ENCODE data around the gene RNF224. TPM values are rescaled to one million over a fixed set of nuclear protein-coding genes. Genes with fewer than 3 reads are reported as not detected.

The RNF224 gene
- total RNA-seq, 4 donors from 2014 or later = 1.2 to 5.2 (median 3.0) TPM

- no peaks in the 10 kb centered on the region for H3K9me3 ChIP-seq
- H3K4me3 ChIP-seq = no peak overlapping the region
- H3K27ac ChIP-seq = no peak overlapping the region
- no peak for DNase-seq
- peaks cover 4 to 18% (median 7%) of the 10 kb centered on the region in 3 donors for H3K36me3 ChIP-seq
- TF ChIP-seq, protein P1, sequence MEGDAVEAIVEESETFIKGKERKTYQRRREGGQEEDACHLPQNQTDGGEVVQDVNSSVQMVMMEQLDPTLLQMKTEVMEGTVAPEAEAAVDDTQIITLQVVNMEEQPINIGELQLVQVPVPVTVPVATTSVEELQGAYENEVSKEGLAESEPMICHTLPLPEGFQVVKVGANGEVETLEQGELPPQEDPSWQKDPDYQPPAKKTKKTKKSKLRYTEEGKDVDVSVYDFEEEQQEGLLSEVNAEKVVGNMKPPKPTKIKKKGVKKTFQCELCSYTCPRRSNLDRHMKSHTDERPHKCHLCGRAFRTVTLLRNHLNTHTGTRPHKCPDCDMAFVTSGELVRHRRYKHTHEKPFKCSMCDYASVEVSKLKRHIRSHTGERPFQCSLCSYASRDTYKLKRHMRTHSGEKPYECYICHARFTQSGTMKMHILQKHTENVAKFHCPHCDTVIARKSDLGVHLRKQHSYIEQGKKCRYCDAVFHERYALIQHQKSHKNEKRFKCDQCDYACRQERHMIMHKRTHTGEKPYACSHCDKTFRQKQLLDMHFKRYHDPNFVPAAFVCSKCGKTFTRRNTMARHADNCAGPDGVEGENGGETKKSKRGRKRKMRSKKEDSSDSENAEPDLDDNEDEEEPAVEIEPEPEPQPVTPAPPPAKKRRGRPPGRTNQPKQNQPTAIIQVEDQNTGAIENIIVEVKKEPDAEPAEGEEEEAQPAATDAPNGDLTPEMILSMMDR (IDR thresholded peaks at IDR 0.05) = no peak
- TF ChIP-seq POLR2A (IDR thresholded peaks at IDR 0.05) = no peak
- intact Hi-C loops (cut with DNase I) = no loop called here
- 80 to 85% methylated on average over 1 to 17 of the region's 35 CpGs for WGBS, 2 donors
- H3K27me3 ChIP-seq = peaks cover 0 to 6% (median 0%) of the 10 kb centered on the region in 4 donors
- peaks cover 18 to 40% (median 23%) of the 10 kb centered on the region in 3 donors for H3K4me1 ChIP-seq
Measured at GRCh38 chr9:137252555-137253506, 25.5 kb downstream of the RNF224 start.

GRCh38 chr9:137253717-137254623, 26.7 kb downstream of the RNF224 start:
- intact Hi-C loops (cut with DNase I) = no loop called here
- peaks cover 18 to 40% (median 23%) of the 10 kb centered on the region in 3 donors for H3K4me1 ChIP-seq
- no peaks in the 10 kb centered on the region for H3K9me3 ChIP-seq
- no peak for DNase-seq
- WGBS, 2 donors = 32 to 48% methylated on average over 6 to 13 of the region's 21 CpGs
- peaks cover 0 to 6% (median 0%) of the 10 kb centered on the region in 4 donors for H3K27me3 ChIP-seq
- no peak for TF ChIP-seq POLR2A (IDR thresholded peaks at IDR 0.05)
- TF ChIP-seq, protein P1 (IDR thresholded peaks at IDR 0.05) = no peak
- peaks cover 4 to 29% (median 7%) of the 10 kb centered on the region in 3 donors for H3K36me3 ChIP-seq
- H3K27ac ChIP-seq = peak overlapping the region in 3 of 4 donors; percentile 85 to 95 (median 93)
- peak overlapping the region; percentile 75 to 100 (median 92) for H3K4me3 ChIP-seq

DNA sequence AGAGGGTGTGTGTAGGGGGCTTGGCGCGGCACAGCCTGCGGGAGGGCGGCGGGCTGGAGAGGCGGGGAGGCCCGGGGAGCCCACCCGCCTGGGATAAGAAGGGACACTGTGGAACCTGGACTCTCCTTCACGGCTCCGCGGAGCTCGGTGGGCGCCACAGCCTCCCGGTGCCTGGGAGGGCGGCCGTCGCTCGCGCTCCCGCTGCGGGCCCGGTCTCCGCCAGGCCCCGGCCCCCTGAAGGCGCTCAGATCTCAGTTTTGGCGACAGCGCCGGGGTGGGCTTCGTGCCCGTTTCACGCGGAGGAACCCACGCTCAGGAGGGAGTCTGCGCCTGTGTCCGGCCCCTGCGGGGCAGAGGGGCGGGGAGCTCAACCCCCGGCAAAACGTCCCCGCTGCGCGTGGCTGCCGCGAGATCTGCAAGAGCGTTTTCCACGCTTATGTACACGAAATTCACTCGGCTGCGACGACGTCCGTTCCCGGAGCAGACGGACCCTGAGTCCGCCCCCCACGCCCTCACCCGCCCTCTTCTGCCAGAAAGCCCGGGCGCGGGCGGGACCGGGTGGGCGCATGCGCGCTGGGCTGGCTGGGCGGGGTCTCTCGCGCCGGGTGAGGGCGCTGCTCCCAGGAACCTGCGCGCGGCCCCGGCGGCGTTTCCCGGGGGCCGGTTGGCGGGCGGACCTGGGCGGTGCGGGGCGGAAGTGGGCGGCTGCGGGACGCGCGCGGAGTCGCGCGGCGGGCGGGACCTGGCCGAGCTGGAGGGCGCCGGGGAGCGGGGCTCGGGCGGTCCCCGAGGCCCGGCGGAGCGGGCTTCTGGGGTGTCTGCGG, 27.5 kb downstream of the RNF224 start, which contains the start of gene NELFB:
Gene NELFB, plus strand, starts transcription at position 704 of the 824 bp plus-strand sequence.
- H3K4me3 ChIP-seq = peak within 1 kb of the TSS; percentile 75 to 100 (median 92)
- no peaks in the 10 kb centered on the region for H3K9me3 ChIP-seq
- H3K27me3 ChIP-seq = peaks cover 0 to 6% (median 0%) of the 10 kb centered on the region in 4 donors
- 4 to 8% methylated on average over 6 to 22 of the region's 105 CpGs for WGBS, 2 donors
- H3K36me3 ChIP-seq = peaks cover 4 to 35% (median 7%) of the 10 kb centered on the region in 3 donors
- intact Hi-C loops (cut with DNase I) = no loop called here
- peaks cover 18 to 40% (median 23%) of the 10 kb centered on the region in 3 donors for H3K4me1 ChIP-seq
- no peak for DNase-seq
- TF ChIP-seq, protein P1 (IDR thresholded peaks at IDR 0.05) = peak in 3 of 6 experiments; percentile 6 to 49 (median 15)
- TF ChIP-seq POLR2A (IDR thresholded peaks at IDR 0.05) = peak in 2 of 4 donors; percentile 43 to 57
- H3K27ac ChIP-seq = peak within 1 kb of the TSS; percentile 80 to 95 (median 89)

DNA sequence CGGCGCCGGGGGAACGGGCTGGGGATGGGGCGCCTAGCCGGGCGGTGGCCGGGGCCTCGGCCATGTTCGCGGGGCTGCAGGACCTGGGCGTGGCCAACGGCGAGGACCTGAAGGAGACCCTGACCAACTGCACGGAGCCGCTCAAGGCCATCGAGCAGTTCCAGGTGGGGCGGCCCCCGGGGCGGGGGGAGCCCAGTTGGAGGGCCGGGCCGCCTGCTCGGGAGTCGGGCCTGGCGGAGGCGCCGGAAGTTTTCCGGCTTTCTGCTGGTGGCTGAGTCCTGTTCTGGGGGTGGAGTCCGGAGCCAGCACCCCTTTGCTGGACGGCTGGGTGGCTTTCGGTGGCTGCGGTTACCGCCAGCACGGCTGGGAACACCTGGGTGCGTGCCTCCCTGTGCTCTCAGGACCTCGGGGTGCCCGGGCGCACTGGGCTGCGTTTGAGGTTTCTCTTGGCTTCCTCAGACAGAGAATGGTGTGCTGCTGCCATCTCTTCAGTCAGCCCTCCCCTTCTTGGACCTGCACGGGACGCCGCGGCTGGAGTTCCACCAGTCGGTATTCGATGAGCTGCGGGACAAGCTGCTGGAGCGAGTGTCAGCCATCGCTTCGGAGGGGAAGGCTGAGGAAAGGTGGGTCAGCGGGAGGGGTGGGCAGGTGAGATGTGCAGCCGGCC, 28.3 kb downstream of the RNF224 start:
- DNase-seq = no peak
- Histone ChIP-seq H3K27me3 (peaks cover 0 to 6% (median 0%) of the 10 kb centered on the region in 4 donors), H3K4me1 (peaks cover 18 to 40% (median 23%) of the 10 kb centered on the region in 3 donors), H3K9me3 (no peaks in the 10 kb centered on the region), H3K4me3 (peak overlapping the region; percentile 75 to 100 (median 92)), H3K36me3 (peaks cover 4 to 43% (median 7%) of the 10 kb centered on the region in 3 donors), H3K27ac (peak overlapping the region; percentile 80 to 95 (median 86))
- no CpG with 5 or more reads among the region's 51 CpGs for WGBS, 2 donors
- TF ChIP-seq, protein P1 (IDR thresholded peaks at IDR 0.05) = no peak
- no peak for TF ChIP-seq POLR2A (IDR thresholded peaks at IDR 0.05)
- intact Hi-C loops (cut with DNase I) = no loop called here
